GM19324 (cell line): ENCODE measurements around the gene KERA.
A peak's percentile ranks its signal among the peaks of the same experiment; 100 is the strongest.
"Not testable (repeated sequence)": the region's sequence is repeated elsewhere in the genome, so short reads cannot be mapped to it uniquely, and the experiment has no call there.

Experiments
- ATAC-seq: cut with Tn5 transposase; IDR thresholded peaks from one replicate; pipeline ENCODE4 v1.9.1; 2021; ENCODE audit warnings: mild to moderate bottlenecking, moderate library complexity; ENCODE audit not compliant: unreplicated experiment, low FRiP score

KERA gene

GRCh38 chr12:91057368-91058165, at the start of gene KERA:
TSS of gene KERA (minus strand) at chr12:91058024. CDS start at chr12:91056281, 1,743 bp downstream.
- no peak for ATAC-seq

DNA sequence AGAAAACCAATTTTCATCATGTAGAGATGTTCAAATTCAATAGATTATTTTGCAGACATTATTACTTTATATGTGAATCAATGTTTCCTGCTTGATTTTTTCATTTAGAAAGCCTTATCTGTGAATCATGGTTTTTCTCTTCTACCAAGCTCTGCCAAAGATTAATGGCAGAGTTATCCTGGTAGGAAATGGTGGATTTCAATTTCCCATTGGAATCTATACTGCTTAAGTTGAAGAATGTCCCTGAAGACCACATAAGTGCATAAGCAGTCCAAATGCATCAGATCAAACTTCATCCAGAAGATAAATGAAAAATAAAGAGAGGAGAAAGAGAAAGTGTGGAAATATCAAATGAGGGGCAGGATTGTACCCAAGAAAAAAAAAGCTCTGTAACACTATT, 48.5 kb upstream of the KERA start:
- no peak for ATAC-seq

DNA sequence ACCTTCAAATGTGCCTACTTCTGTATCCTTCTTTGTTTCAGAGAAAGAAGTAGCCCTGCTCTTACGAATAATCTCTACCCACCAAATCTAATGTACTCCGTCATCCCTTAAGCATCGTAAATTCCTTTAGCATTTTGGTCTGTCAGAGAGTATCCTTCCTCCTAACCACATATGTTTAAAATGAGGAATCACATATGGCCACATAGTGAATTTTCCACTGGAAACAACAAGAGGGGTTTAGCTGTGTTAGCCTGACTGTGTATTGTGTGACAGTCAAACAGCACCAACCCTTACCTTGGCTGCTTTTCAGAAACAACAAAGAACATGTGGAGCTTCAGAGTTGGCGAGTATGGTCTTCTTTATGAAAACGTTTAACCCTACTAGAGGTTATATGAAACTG, 48.0 kb upstream of the KERA start:
- ATAC-seq: no peak

- ATAC-seq: peak; percentile 74
Observed at GRCh38 chr12:91104812-91105466, 47.1 kb upstream of the KERA start.

GRCh38 chr12:91103624-91104023, 45.8 kb upstream of the KERA start:
- ATAC-seq: no peak

DNA sequence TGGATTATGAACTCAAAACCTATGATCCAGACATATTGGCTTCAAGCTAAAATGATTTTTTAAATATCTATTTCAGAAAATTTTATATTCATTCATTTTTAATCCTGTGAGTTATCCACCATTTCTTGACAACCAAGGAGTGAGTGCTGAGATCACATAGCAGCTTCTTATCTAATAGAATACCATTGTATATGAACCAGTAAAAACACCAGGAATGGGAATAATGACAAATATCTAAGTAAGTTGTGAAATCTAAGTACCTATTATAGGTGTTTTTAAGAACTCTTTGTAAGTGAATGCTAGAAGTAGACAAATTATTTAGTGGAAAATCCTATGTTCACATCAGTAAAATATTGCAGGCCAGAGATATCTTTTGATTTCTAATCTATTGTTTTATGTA, 45.3 kb upstream of the KERA start:
- ATAC-seq: no peak

DNA sequence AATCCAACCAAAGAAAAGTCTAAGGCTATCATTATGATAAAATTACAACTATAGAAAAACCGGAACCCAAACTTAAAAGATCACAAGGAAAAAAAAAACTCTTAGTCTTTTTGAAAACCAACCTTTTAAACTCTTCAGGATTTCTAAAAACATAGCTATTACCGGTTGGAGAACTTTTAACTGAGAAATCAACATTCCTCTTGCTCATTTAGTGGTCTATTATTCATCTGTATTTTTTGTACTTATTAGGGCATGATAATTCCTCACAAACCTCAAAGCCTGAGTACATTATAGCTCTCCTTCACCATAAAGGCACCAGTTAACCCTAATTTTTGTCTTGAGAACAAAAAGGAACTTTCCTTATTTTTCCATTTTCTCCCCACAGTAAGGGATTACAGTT, 43.1 kb upstream of the KERA start:
- ATAC-seq: no peak

GRCh38 chr12:91099836-91100235, 42.0 kb upstream of the KERA start:
- ATAC-seq: no peak

- no peak for ATAC-seq
Observed at GRCh38 chr12:91099341-91099740, 41.5 kb upstream of the KERA start.

DNA sequence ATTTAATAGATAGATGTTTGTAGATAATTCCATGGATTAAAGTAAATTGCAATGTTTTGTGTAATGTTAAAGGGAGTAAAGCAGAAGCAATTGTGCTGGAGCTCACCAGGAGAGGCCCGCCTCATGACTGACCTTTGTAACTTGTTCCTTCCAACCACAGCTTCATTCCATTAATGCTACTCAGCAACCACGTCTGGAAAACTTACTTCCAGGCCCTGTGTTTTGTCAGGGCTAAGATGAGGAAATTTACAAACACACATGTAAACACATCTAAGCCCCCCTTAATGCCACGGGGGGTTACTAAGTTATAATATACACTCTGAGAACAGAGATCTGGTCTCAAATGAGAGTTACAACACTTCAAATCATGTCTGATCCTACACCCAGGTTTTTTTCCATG, 41.1 kb upstream of the KERA start:
- ATAC-seq: no peak

DNA sequence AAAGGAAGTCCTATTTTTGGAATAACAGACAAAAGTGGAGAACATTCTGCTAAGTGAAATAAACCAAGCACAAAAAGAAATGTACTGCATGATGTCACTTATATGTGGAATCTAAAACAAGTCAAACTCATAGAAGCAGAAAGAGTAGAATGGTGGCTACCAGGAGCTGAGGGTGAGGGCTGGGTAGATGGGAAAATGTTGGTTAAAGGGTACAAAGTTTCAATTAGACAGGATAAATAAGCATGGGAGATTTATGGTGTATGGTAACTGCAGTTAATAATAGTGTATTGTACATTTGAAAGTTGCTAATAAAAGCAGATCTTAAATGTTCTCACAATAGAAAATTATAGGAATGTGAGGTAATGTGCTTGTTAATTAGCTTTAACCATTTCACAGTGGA, 40.6 kb upstream of the KERA start:
- no peak for ATAC-seq

DNA sequence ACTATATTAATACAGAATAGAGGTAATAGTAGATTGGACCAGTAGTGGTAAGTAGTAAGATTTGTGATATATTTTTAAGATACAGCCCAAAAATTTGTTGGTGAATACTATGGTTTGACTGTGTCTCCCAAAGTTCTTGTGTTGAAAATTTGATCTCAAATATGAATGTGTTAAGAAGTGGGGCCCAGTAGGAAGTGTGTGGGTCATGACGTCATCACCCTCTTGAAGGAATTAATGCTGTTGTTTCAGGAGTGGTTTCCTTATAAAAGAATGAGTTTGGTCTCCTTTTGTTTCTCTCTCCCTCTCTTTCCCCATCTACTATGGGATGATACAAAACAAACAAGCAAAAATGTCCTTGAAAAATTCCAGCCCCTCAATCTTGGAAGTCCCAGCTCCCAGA, 37.1 kb upstream of the KERA start:
- no peak for ATAC-seq

GRCh38 chr12:91094032-91094662, 36.3 kb upstream of the KERA start:
- no peak for ATAC-seq

- no peak for ATAC-seq
Observed at GRCh38 chr12:91093341-91093740, 35.5 kb upstream of the KERA start.

DNA sequence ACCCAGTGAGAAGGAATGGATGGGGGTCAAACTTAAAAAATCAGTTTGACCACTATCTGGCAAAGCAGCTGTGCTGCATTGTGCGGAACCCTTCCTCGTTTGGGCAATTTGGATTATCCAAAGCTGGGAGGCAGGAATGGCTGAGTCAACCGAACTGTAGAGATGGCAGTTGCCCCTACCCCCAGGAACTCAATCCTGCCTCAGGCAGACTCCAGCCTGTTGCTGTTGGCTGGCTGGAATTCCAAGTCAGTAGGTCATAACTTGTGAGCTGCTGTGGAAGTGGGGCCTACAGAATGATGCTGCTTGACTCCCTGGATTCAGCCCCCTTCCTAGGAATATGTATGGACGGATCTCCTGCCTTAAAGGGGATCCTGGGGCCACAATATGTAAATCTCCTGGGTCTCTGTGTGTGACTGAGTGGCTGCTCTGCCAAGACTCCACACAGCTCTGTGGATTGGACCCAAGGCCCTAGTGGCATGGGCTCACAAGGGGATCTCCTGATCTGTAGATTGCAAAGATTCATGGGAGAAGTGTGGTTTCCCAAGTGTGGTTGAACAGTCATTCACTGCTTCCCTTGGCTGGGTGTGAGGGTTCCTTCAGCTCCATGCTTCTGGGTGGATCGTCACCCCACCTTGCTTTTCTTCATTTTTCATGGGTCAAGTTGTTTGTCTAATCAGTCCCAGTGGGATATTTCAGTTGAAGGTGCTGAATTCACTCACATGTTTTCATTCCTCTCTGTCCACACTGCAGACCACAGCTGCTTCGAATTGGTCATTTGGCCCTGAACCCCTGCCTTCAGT, 34.3 kb upstream of the KERA start:
- no peak for ATAC-seq

DNA sequence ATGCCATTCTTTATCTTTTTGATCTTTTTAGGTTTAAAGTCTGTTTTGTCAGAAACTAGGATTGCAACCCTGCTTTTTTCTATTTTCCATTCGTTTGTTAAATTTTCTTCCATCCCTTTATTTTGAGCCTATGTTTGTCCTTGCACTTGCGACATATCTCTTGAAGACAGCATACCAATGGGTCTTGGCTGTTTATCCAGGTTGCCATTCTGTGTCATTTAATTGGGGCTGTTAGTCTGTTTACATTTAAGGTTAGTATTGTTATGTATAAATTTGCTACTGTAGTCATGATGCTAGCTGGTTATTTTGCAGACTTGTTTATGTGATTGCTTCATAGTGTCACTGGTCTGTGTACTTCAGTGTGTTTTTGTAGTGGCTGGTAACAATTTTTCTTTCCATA, 32.1 kb upstream of the KERA start:
- not testable (repeated sequence) for ATAC-seq

GRCh38 chr12:91080041-91080440, 22.2 kb upstream of the KERA start:
- no peak for ATAC-seq

- ATAC-seq: no peak
Observed at GRCh38 chr12:91078501-91078900, 20.7 kb upstream of the KERA start.

- no peak for ATAC-seq
Observed at GRCh38 chr12:91077228-91077954, 19.6 kb upstream of the KERA start.

GRCh38 chr12:91074851-91075250, 17.0 kb upstream of the KERA start:
- ATAC-seq: no peak
